ENCODE results near the gene PIGQ. TPM values are rescaled to one million over a fixed set of nuclear protein-coding genes. Genes with fewer than 3 reads are reported as not detected.

PIGQ gene
- total and polyA plus RNA-seq, 2 of the 13 experiments (the other 11 are each of a cell fraction or from before 2014, with no cell fraction given), result 7.7 to 19.7 TPM

GRCh38 chr16:610513-611381 is 41.0 kb downstream of the PIGQ start (continued):
- TF ChIP-seq ERF (CRISPR knock-in tag; IDR thresholded peaks at IDR 0.05), result peak; percentile 50; the same call in 1 of the 2 replicates
- peak in 1 of 2 experiments; percentile 39; a peak in 1 of 4 replicates for TF ChIP-seq KLF16 (CRISPR knock-in tag; IDR thresholded peaks at IDR 0.05)
- TF ChIP-seq MAFK (conservative IDR thresholded peaks at IDR 0.05 in 1 of 2, IDR thresholded peaks at IDR 0.05 in 1 of 2; ENCODE audit: low read length in 2 of 2), result no peak
- TF ChIP-seq ZNF549 (CRISPR knock-in tag; IDR thresholded peaks at IDR 0.05), result no peak
- TF ChIP-seq CREB1 (IDR thresholded peaks at IDR 0.05), result peak; percentile 57
- TF ChIP-seq CREB1 (CRISPR knock-in tag; IDR thresholded peaks at IDR 0.05), result peak; percentile 67
- no peak for TF ChIP-seq MAF1 (CRISPR knock-in tag; IDR thresholded peaks at IDR 0.05; ENCODE audit: borderline replicate concordance)
- TF ChIP-seq THAP8 (CRISPR knock-in tag; IDR thresholded peaks at IDR 0.05; ENCODE audit: borderline replicate concordance), result no peak
- peak; percentile 43; the same call in 1 of the 2 replicates for TF ChIP-seq ATF2 (CRISPR knock-in tag; IDR thresholded peaks at IDR 0.05)
- 0 out of 2 replicates have a peak, but pooled peaks have one; percentile 48 for TF ChIP-seq SMAD3 (CRISPR knock-in tag; IDR thresholded peaks at IDR 0.05)
- no peak for TF ChIP-seq ZNF747 (CRISPR knock-in tag; IDR thresholded peaks at IDR 0.05; ENCODE audit: borderline replicate concordance)
- no peak for TF ChIP-seq ZC3H4 (CRISPR knock-in tag; IDR thresholded peaks at IDR 0.05; ENCODE audit: borderline replicate concordance)
- no peak for TF ChIP-seq PHF20 (CRISPR knock-in tag; IDR thresholded peaks at IDR 0.05)
- TF ChIP-seq CBX5 (CRISPR knock-in tag; IDR thresholded peaks at IDR 0.05; ENCODE audit: borderline replicate concordance), result peak; percentile 50; the same call in 1 of the 2 replicates
- TF ChIP-seq POLR2G (IDR thresholded peaks at IDR 0.05; ENCODE audit: low read depth, low read length), result no peak
- TF ChIP-seq ZNF44 (CRISPR knock-in tag; IDR thresholded peaks at IDR 0.05), result no peak
- TF ChIP-seq ZNF674 (CRISPR knock-in tag; IDR thresholded peaks at IDR 0.05; ENCODE audit: low read depth), result no peak
- no peak for TF ChIP-seq FOXK1 (CRISPR knock-in tag; IDR thresholded peaks at IDR 0.05; ENCODE audit: borderline replicate concordance, low read depth)
- no peak for TF ChIP-seq ZNF790 (CRISPR knock-in tag; IDR thresholded peaks at IDR 0.05; ENCODE audit: borderline replicate concordance)
- peak; percentile 51; the same call in 1 of the 2 replicates for TF ChIP-seq ZFP91 (CRISPR knock-in tag; IDR thresholded peaks at IDR 0.05; ENCODE audit: borderline replicate concordance)
- TF ChIP-seq CREM (IDR thresholded peaks at IDR 0.05), result peak; percentile 34; the same call in 1 of the 2 replicates
- no peak for TF ChIP-seq CREM (CRISPR knock-in tag; IDR thresholded peaks at IDR 0.05)
- peak; percentile 91 for TF ChIP-seq RAD21 (CRISPR knock-in tag; IDR thresholded peaks at IDR 0.05)
- peak; percentile 57; the same call in 1 of the 2 replicates for TF ChIP-seq IKZF5 (CRISPR knock-in tag; IDR thresholded peaks at IDR 0.05)
- TF ChIP-seq ZNF333 (CRISPR knock-in tag; IDR thresholded peaks at IDR 0.05; ENCODE audit: borderline replicate concordance), result no peak
- peak; percentile 82 for TF ChIP-seq STAG1 (CRISPR knock-in tag; IDR thresholded peaks at IDR 0.05)

Data from HepG2 (cell line).